Uterus (tissue), 2 donors: ENCODE results near the gene PRDX6.

ENCODE experiments used
- CTCF ChIP-seq, 4 experiments: fragments of 200-600 bp in 2 of 4; fragments of 450-650 bp in 2 of 4; sonication (generic) in 2 of 4; IDR thresholded peaks; one replicate each; pipeline ENCODE4 v1.5.1; 2016 to 2019; ENCODE audit warnings: antibody characterized with exemption in 4 of 4, mild to moderate bottlenecking in 2 of 4, moderate library complexity in 1 of 4
- POLR2A ChIP-seq, 2 donors: fragments of 450-650 bp; IDR thresholded peaks; one replicate each; pipeline ENCODE4 v1.6.1; 2016; ENCODE audit warnings: antibody characterized with exemption in 2 of 2, mild to moderate bottlenecking in 1 of 2, moderate library complexity in 1 of 2

GRCh38 chr1:173481195-173481772 is 4.1 kb downstream of the PRDX6 start:
- TF ChIP-seq CTCF (IDR thresholded peaks at IDR 0.05) (no peak), POLR2A (IDR thresholded peaks at IDR 0.05) (no peak)
